ENCODE results near the gene EEA1. TPM values are rescaled to one million over a fixed set of nuclear protein-coding genes. Genes with fewer than 3 reads are reported as not detected.

Gene EEA1
- total RNA-seq, 1 experiment from 2014 or later, result 14.9 TPM

DNA sequence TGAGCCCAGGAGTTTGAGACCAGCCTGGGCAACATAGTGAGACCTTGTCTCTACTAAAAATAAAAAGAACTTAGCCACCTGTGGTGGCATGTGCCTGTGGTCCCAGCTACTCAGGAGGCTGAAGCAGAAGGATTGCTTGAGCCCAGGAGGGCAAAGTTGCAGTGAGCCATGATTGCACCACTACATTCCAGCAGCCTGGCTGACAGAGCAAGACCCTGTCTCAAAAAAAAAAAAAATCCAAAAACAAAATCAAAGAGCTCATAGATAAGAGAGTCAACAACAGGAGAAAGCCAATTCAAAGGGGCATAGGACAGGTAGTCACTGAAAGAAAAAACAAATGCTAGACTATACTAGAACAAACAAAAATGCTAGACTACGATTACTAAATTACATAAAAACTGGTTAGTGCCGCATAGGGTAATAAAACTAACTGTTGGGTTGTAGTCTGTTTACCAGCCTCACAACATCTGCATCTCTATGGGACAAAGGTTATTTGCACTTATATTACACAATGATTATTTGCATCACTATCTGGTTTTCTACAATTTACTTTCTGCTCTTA is 16.6 kb upstream of the EEA1 start:
- H3K27ac ChIP-seq (ENCODE audit: insufficient read length, low read depth, low read length), result no peak overlapping the region
- H3T11ph ChIP-seq (ENCODE audit: low read length), result no peak overlapping the region
- H2AK5ac ChIP-seq (ENCODE audit: insufficient read length, low read length), result no peak overlapping the region
- no peak overlapping the region for H3K27ac Mint-ChIP-seq
- no peak for DNase-seq
- H2BK15ac ChIP-seq (ENCODE audit: low read depth, low read length), result no peak overlapping the region
- H3K79me1 ChIP-seq (ENCODE audit: insufficient read depth, low read depth, low read length, poor library complexity, severe bottlenecking), result no peaks in the 10 kb centered on the region
- H2BK5ac ChIP-seq (ENCODE audit: insufficient read length, low read length), result no peak overlapping the region
- H3K4me3 Mint-ChIP-seq, result no peak overlapping the region
- H3K4me1 ChIP-seq (ENCODE audit: insufficient read depth, low read length), result no peaks in the 10 kb centered on the region
- no peak overlapping the region for H4K5ac ChIP-seq (ENCODE audit: insufficient read length, low read depth, low read length)
- H2BK20ac ChIP-seq (ENCODE audit: low read depth, low read length, poor library complexity, severe bottlenecking), result no peak overlapping the region
- H3K27me3 Mint-ChIP-seq (ENCODE audit: low read depth), result no peaks in the 10 kb centered on the region
- no peak overlapping the region for H3K4me2 ChIP-seq (ENCODE audit: insufficient read depth, insufficient read length, low read length)
- H3K18ac ChIP-seq (ENCODE audit: insufficient read length, low read depth, low read length), result no peak overlapping the region
- no peaks in the 10 kb centered on the region for H3K27me3 ChIP-seq (ENCODE audit: insufficient read depth, low read length)
- H3K14ac ChIP-seq (ENCODE audit: insufficient read depth, low read length), result no peak overlapping the region
- peaks cover 8 to 10% of the 10 kb centered on the region in 2 experiments for H3K4me1 Mint-ChIP-seq
- no peak overlapping the region for H4K8ac ChIP-seq (replicated peaks; ENCODE audit: insufficient read length, low read depth, low read length)
- H3K9me3 ChIP-seq (ENCODE audit: control insufficient read depth, low read depth, low read length), result no peaks in the 10 kb centered on the region
- no peak overlapping the region for H2AFZ ChIP-seq (ENCODE audit: low read length)
- H3K79me2 ChIP-seq (ENCODE audit: insufficient read depth, low read length), result no peaks in the 10 kb centered on the region
- H3K4ac ChIP-seq (ENCODE audit: low read depth, low read length), result no peak overlapping the region
- H4K20me1 ChIP-seq (ENCODE audit: control insufficient read depth, insufficient read depth, insufficient read length), result no peaks in the 10 kb centered on the region
- H2BK12ac ChIP-seq (ENCODE audit: insufficient read length, low read depth, low read length), result no peak overlapping the region
- no peaks in the 10 kb centered on the region for H3K23me2 ChIP-seq (ENCODE audit: insufficient read length, low read depth, low read length, poor library complexity, severe bottlenecking)
- no peak overlapping the region for H3K56ac ChIP-seq (ENCODE audit: insufficient read length, low read depth, low read length)
- TF ChIP-seq, protein P1, sequence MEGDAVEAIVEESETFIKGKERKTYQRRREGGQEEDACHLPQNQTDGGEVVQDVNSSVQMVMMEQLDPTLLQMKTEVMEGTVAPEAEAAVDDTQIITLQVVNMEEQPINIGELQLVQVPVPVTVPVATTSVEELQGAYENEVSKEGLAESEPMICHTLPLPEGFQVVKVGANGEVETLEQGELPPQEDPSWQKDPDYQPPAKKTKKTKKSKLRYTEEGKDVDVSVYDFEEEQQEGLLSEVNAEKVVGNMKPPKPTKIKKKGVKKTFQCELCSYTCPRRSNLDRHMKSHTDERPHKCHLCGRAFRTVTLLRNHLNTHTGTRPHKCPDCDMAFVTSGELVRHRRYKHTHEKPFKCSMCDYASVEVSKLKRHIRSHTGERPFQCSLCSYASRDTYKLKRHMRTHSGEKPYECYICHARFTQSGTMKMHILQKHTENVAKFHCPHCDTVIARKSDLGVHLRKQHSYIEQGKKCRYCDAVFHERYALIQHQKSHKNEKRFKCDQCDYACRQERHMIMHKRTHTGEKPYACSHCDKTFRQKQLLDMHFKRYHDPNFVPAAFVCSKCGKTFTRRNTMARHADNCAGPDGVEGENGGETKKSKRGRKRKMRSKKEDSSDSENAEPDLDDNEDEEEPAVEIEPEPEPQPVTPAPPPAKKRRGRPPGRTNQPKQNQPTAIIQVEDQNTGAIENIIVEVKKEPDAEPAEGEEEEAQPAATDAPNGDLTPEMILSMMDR (conservative IDR thresholded peaks at IDR 0.05), result no peak
- no peak overlapping the region for H4K91ac ChIP-seq (ENCODE audit: insufficient read length, low read depth, low read length)
- H3K9ac ChIP-seq (ENCODE audit: extremely low read depth, insufficient read length, low read length), result no peak overlapping the region
- H3K23ac ChIP-seq (ENCODE audit: insufficient read length, low read depth, low read length), result no peak overlapping the region
- peaks cover 0 to 10% (median 5%) of the 10 kb centered on the region in 3 experiments; a peak in 5 of 7 replicates for H3K36me3 Mint-ChIP-seq (ENCODE audit: insufficient read depth in 1 of 3, low read depth in 3 of 3)
- peaks cover 0 to 14% of the 10 kb centered on the region in 2 experiments; a peak in 3 of 5 replicates for H3K9me3 Mint-ChIP-seq
- no peak overlapping the region for H2BK120ac ChIP-seq (ENCODE audit: low read depth, low read length, poor library complexity, severe bottlenecking)
- WGBS (ENCODE audit: extremely low coverage, insufficient read length, low lambda C conversion rate), result no CpG with 5 or more reads among the region's 2 CpGs

Measured in H9 (cell line).